NB4 (cell line): ENCODE results near the gene PRDM7.
"Not testable (repeated sequence)": the region's sequence is repeated elsewhere in the genome, so short reads cannot be mapped to it uniquely, and the experiment has no call there.

ENCODE experiments used
- CTCF ChIP-seq: IDR thresholded peaks from one replicate; pipeline ENCODE4 v1.5.1; 2012; ENCODE audit warnings: low read depth, low read length
- MAX ChIP-seq: IDR thresholded peaks from 2 replicates; pipeline ENCODE4 v1.6.1; 2011; ENCODE audit warnings: low read depth, low read length
- MYC ChIP-seq: IDR thresholded peaks from 2 replicates; pipeline ENCODE4 v1.6.1; 2011; ENCODE audit warnings: low read depth, low read length
- POLR2A ChIP-seq: IDR thresholded peaks from 2 replicates; pipeline ENCODE4 v1.6.1; 2011; ENCODE audit warnings: mild to moderate bottlenecking; ENCODE audit not compliant: insufficient read length; ENCODE audit errors: extremely low read depth

GRCh38 chr16:90094296-90094695 is 17.2 kb upstream of the PRDM7 start:
- TF ChIP-seq CTCF, POLR2A, MYC, MAX: not testable (repeated sequence)
